Hepatocyte (in vitro differentiated cells): Measurements from ENCODE around the gene CFAP58.

ENCODE experiments used
- CTCF ChIP-seq: fragments of 200-600 bp; sonication (generic); IDR thresholded peaks from 2 replicates; pipeline ENCODE4 v1.5.1; 2016; ENCODE audit warnings: antibody characterized with exemption, mild to moderate bottlenecking; ENCODE audit not compliant: poor library complexity
- EZH2 ChIP-seq: fragments of 200-600 bp; sonication (generic); IDR thresholded peaks from 2 replicates; pipeline ENCODE4 v1.6.1; 2016; ENCODE audit warnings: antibody characterized with exemption, mild to moderate bottlenecking, borderline replicate concordance
- EZH2phosphoT487 ChIP-seq: fragments of 200-600 bp; sonication (generic); IDR thresholded peaks from one replicate; pipeline ENCODE4 v1.6.1; 2018; ENCODE audit warnings: antibody characterized with exemption, mild to moderate bottlenecking, low read depth, moderate library complexity; ENCODE audit not compliant: unreplicated experiment, severe bottlenecking

GRCh38 chr10:104339469-104340110 is 14.0 kb upstream of the CFAP58 start:
- TF ChIP-seq CTCF (no peak), EZH2 (no peak), EZH2phosphoT487 (no peak)
